ENCODE measurements around the gene LBHD2. TPM values are rescaled to one million over a fixed set of nuclear protein-coding genes. Genes with fewer than 3 reads are reported as not detected.

LBHD2 gene
- total and polyA plus RNA-seq, 2 experiments from 2014 or later: not detected

- peaks cover 57% of the 10 kb centered on the region for H3K27me3 ChIP-seq
- no peaks in the 10 kb centered on the region for H3K4me1 ChIP-seq (ENCODE audit: low read depth)
- H3K27ac ChIP-seq: no peak overlapping the region
- H3K4me3 ChIP-seq: no peak overlapping the region
- peak; percentile 36 for TF ChIP-seq CTCF (IDR thresholded peaks at IDR 0.05; ENCODE audit: low read depth, low read length)
- H3K9me3 ChIP-seq (ENCODE audit: low read depth): no peaks in the 10 kb centered on the region
- DNase-seq (ENCODE audit: low read depth in 1 of 2, low spot score in 1 of 2): no peak
- no peaks in the 10 kb centered on the region for H3K36me3 ChIP-seq
Measured at GRCh38 chr14:103085106-103086091, 1.4 kb downstream of the LBHD2 start.

GRCh38 chr14:103086771-103087342 lies 2.8 kb downstream of the LBHD2 start:
- H3K36me3 ChIP-seq: no peaks in the 10 kb centered on the region
- H3K4me1 ChIP-seq (ENCODE audit: low read depth): no peaks in the 10 kb centered on the region
- peaks cover 48% of the 10 kb centered on the region for H3K27me3 ChIP-seq
- H3K9me3 ChIP-seq (ENCODE audit: low read depth): no peaks in the 10 kb centered on the region
- no peak for TF ChIP-seq CTCF (IDR thresholded peaks at IDR 0.05; ENCODE audit: low read depth, low read length)
- H3K4me3 ChIP-seq: no peak overlapping the region
- DNase-seq (ENCODE audit: low read depth in 1 of 2, low spot score in 1 of 2): no peak
- H3K27ac ChIP-seq: no peak overlapping the region

GRCh38 chr14:103087343-103087835 lies 3.4 kb downstream of the LBHD2 start:
- H3K27me3 ChIP-seq: peaks cover 43% of the 10 kb centered on the region
- no peak for DNase-seq (ENCODE audit: low read depth in 1 of 2, low spot score in 1 of 2)
- H3K4me1 ChIP-seq (ENCODE audit: low read depth): no peaks in the 10 kb centered on the region
- TF ChIP-seq CTCF (IDR thresholded peaks at IDR 0.05; ENCODE audit: low read depth, low read length): no peak
- H3K27ac ChIP-seq: no peak overlapping the region
- H3K4me3 ChIP-seq: no peak overlapping the region
- H3K36me3 ChIP-seq: no peaks in the 10 kb centered on the region
- H3K9me3 ChIP-seq (ENCODE audit: low read depth): no peaks in the 10 kb centered on the region

- Histone ChIP-seq H3K4me1 (ENCODE audit: low read depth) (no peaks in the 10 kb centered on the region), H3K4me3 (no peak overlapping the region), H3K27ac (no peak overlapping the region), H3K36me3 (no peaks in the 10 kb centered on the region), H3K9me3 (ENCODE audit: low read depth) (no peaks in the 10 kb centered on the region), H3K27me3 (peaks cover 28% of the 10 kb centered on the region)
- DNase-seq (ENCODE audit: low read depth in 1 of 2, low spot score in 1 of 2): no peak
- no peak for TF ChIP-seq CTCF (IDR thresholded peaks at IDR 0.05; ENCODE audit: low read depth, low read length)
Measured at GRCh38 chr14:103088921-103089320, 4.9 kb downstream of the LBHD2 start.

GRCh38 chr14:103089386-103090335 lies 5.7 kb downstream of the LBHD2 start:
- H3K4me3 ChIP-seq: no peak overlapping the region
- peaks cover 20% of the 10 kb centered on the region for H3K27me3 ChIP-seq
- no peaks in the 10 kb centered on the region for H3K9me3 ChIP-seq (ENCODE audit: low read depth)
- H3K36me3 ChIP-seq: no peaks in the 10 kb centered on the region
- H3K27ac ChIP-seq: no peak overlapping the region
- no peaks in the 10 kb centered on the region for H3K4me1 ChIP-seq (ENCODE audit: low read depth)
- no peak for TF ChIP-seq CTCF (IDR thresholded peaks at IDR 0.05; ENCODE audit: low read depth, low read length)
- no peak for DNase-seq (ENCODE audit: low read depth in 1 of 2, low spot score in 1 of 2)

Measured in cardiac muscle cell (in vitro differentiated cells and primary cell).